NCI-H524 treated with DMSO at 0.1 percent for 48 hours (cell line): ENCODE measurements around the gene GNAI1.

Experiments
- DNase-seq: peaks from one replicate; lab custom pipeline; 2025; lab: John Stamatoyannopoulos, UW

GNAI1 gene

DNA sequence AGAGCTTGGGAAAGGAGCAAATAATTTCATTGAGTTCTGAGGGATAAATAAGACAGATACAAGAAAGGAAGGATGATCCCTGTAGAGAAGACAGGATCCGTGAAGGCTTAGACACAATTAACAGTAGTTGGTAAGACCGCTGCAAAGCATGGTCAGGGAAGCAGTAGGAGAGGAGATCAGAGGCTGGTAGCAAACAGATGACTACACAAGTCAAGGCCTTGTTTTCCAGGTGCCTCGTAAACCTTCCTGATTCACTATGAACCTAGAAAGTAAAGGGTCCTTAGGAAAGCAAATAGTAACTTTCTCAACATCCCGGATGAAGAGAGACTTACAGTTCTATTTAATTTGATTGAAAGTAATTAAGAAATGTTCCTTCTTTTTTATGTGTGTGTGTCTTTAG is 118.6 kb downstream of the GNAI1 start:
- DNase-seq, result no peak

DNA sequence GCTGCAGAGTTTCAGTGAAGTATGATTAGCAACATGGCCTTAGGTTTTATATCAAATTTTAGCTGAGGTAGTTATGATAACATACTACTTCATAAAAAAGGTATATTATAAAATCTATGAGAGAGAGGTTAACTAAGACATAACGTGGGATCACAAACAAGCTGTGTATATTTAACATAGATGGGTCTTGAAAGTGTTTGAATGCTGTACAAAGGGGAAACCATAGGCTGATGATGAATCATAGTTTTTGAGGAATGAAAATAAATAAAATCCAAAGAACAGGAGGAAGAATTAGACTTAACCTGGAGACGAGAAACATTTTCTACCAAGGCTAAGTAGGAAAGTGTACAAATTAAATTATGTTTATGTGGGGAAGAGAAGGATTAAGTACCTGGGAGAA is 119.0 kb downstream of the GNAI1 start:
- DNase-seq, result no peak

DNA sequence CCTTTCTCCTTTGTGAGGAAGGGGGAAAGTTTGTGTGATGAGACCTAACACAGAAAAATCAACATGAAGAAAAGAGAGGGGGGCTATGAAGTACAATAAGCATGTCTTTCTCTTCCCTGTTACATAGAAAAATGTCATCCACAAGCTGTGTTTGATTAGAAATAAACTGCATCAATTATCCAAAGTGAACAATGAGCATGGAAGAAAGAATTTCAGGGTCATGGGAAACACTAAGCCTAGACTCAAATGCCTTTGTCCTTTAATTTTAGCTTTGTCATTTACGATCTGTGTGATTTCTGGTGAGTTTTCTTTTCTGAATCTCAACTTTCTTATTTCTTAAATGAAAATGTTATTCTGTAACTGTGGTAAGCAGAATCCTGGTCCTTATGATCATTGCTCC is 121.0 kb downstream of the GNAI1 start:
- DNase-seq, result no peak

DNA sequence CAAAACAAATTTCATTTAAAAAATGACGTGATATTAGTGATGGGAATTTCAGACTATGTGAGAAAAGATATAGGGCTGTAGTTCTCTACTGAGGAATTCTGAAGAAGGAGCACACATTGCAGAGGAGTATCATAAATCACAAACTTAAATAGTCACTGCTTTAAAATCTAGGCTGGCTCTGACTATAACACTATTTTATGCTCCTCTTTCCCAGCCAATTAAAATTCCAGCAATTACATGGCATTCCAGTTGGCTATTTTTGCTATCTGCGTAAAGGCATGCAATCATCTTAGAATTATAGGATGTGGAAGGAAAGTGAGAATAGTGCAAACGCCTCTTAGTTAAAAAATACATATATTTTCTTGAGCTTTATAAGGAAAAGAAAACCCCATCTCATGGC is 123.1 kb downstream of the GNAI1 start:
- no peak for DNase-seq

- no peak for DNase-seq
Measured at GRCh38 chr7:80260606-80261005, 126.0 kb downstream of the GNAI1 start.

DNA sequence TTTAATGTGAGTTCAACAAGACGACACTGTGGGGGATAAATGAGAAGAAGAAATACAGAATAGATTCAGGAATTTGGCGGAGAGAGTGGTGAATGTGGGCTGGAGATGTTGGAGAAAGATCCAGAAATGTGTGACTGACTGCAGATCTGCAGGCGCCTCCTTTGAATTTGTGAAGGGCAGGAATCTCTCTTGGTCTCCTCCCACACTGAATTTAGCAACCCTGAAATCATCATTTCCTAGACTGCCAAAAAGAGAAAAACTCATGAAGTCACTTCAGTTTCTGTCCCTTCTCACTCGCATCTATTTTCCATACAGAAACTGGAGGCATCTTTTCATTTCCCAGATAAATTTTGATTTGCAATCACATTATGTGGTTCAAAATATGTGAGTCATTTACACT is 128.7 kb downstream of the GNAI1 start:
- no peak for DNase-seq

GRCh38 chr7:80263821-80264220 is 129.2 kb downstream of the GNAI1 start:
- DNase-seq, result no peak

- no peak for DNase-seq
Measured at GRCh38 chr7:80264769-80265495, 130.3 kb downstream of the GNAI1 start.

DNA sequence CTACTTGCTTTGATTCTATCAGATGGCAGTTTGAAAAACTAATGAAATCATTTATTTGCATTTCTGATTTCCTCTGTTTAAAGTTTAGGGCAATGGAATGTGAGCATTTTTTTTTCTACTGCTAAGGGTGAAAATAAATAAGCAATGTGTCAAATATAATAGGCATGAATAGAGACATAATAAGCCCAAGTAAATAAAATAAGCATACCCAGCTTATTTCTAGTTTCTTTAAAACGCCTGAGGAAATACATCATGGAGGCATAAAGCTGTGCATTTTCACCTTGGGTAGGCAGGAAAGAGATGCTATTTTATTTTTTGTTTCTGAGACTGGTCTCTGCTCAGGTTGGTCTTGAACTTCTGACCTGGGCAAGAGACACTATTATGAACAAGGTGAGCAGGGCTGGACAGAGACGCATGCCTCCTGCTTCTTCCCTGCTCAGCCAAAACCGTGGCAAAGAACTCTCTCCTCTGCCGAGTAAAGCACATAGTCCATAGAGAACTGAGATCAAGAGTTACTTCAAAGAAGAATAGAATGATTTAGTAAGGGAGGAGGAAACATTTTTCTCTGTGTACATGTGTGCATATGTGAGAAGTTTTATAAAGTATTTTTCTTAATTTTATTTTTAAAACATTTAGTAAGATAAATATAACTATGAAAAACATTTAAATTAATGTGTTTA is 138.1 kb downstream of the GNAI1 start:
- DNase-seq, result no peak

GRCh38 chr7:80273327-80273726 is 138.7 kb downstream of the GNAI1 start:
- DNase-seq, result no peak

- no peak for DNase-seq
Measured at GRCh38 chr7:80275192-80275605, 140.6 kb downstream of the GNAI1 start.
